GM21576 (cell line): ENCODE results near the gene HS3ST4.

Source experiments
- ATAC-seq: cut with Tn5 transposase; IDR thresholded peaks from one replicate; pipeline ENCODE4 v1.9.1; 2021; ENCODE audit warnings: mild to moderate bottlenecking, moderate library complexity; ENCODE audit not compliant: unreplicated experiment

HS3ST4 gene

DNA sequence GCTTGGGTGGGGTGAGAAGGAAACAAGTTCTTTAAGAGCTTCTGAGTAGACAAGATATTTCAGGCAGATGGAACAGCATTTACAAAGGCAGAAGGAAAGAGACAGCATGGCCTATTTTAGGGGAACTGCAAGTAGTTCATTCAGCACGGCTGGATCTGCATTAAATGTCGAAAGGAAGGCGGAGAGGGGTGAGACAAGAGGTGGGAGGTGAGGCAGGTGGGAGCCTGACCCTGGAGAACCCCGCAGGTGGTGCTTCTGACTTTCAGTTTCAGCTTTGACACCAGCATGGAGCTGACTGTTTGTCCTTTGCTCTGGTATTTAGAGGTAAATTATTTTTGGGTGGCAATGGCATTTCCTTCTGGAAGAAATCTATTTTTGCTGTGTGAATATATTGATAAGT lies 194.8 kb downstream of the HS3ST4 start:
- no peak for ATAC-seq

DNA sequence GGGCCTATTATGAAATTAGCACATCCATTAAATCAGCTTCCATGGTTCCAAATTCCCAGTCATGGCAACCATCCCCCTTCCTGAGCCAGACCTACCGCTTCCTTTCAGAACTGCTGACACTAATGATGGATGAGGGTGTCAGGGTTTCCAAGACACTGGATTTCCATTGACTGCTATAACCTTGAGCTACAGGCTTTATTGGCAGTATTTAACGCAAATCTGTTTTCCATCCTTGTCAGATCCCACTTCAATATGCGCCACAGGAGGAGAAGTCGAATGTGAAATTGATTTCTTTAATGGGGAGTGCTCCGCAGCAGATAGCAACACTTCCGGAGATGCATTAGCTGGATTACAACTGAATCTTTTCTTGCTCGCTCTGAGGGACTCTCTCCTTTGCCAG lies 197.1 kb downstream of the HS3ST4 start:
- no peak for ATAC-seq

DNA sequence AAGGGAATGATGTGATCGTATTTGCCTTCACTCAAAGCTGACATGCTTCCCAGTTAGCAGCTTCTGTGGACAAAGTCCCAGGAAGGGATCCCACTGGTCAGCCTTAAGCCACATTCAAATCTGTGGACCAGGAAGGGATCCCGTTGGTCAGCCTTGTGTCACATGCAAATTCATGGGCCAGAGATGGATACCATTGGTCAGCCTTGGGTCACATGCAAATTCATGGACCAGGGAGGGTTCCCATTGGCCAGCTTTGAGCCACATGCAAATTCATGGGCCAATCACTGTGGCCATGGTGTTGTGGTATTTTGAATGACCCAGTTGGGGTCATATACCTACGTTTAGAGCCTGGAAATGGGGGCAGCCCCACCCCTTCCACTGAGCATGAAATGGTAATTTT lies 201.6 kb downstream of the HS3ST4 start:
- ATAC-seq, result no peak

DNA sequence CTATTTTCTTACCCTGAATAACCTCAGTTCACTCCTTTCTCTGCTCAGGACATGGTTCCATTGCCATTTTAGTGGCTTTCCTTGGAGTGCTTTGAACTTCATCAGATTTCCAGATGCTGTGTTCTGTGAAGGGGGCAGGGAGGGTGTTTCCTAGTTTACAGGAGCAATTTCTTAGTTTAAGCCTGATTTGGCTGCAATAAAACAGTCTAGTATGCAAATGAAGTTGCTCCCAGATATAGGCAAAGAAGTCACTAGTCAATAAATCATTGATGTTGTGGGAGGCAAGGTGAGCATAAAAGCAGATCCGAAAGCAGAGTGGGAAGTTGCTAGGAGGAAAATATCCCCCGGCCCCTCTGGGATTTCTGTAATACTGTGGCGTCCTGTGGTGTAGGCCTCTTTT lies 202.3 kb downstream of the HS3ST4 start:
- ATAC-seq, result no peak

DNA sequence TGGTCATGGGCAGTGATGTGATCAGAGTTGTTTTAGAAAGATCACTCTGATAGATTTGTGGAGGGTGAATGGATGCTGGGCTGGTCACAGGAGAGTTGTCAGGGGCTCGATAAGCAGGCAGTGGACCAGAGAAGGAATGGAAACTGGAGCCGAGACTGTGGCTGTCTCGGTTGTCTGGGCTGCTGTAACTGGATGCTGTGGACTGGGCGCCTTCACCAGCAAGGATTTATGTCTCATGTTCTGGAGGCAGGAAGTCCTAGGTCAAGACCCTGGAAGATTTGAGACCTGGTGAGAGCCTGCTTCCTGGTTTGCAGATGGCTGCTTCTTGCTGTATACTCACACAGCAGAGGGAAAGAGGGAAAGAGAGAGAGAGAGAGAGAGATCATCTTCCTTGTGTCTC lies 203.6 kb downstream of the HS3ST4 start:
- no peak for ATAC-seq

DNA sequence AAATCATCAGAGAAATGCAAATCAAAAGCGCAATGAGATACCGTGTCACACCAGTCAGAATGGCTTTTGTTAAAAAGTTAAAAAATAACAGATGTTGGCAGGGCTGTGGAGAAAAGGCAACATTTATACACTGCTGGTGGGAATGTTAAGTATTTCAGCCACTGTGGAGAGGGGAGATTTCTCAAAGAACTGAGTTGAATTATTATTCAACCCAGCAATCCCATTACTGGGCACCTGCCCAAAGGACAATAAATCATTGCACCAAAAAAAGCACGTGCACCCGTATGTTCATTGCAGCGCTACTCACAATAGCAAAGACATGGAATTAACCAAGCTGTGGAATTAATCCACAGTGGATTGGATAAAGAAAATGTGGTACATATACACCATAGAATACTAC lies 204.7 kb downstream of the HS3ST4 start:
- ATAC-seq, result no peak

DNA sequence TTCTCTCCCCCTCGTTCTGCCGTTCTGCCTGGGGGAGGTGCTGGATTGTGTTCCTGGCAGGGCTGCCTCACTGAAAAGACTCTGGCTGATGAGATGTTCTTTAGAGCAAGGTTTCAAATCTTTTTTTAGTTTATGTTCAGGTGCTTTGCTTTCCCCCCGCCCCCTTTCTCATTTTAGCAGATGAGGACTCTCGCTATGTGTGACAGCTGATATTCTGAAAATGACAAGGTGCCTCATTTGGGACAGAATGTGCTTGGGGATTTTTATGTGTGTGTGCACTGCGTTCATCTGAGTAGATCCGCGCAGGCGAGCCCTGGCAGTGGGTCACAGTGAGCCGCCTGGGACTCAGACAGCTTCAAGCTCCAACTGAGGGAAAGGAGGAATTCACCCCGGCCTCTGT lies 205.9 kb downstream of the HS3ST4 start:
- no peak for ATAC-seq

DNA sequence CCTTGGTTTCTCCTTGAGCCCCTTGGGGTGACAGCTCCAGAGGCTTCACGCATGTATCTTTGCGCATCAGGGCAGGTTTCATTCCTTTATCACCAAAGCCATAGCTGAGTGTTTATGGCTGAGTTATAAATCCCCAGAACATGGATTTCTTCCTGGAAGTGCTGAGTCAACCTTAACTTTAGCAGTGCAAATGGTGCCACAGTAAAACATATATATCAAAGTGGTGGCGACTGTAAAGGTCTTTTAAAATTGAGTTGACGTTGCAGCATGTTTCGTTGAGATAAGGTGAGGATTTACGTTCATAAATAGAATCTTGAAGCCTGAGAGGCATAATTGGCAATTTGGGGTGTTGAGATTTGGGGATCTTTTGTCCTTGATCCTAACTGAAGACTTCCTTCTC lies 214.1 kb downstream of the HS3ST4 start:
- ATAC-seq, result no peak

DNA sequence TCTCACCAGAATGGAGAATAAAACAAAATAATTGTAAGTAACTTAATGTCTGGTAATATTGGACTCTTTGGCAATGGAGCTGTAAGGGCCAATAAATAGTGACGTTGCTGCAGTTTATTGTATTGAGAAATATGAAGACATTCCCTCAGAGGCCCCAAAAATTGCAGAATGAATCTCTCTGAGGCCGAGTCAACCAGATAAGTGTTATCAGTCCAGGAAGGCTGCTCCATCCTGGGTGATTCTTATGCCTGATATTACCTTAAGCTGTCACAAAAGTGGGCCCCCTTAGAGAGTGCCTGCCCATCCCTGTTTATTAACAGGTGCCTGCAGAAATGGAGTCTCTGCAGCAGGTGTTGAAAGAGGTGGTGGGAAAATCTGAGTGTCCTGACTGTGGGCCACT lies 219.2 kb downstream of the HS3ST4 start:
- ATAC-seq, result no peak

DNA sequence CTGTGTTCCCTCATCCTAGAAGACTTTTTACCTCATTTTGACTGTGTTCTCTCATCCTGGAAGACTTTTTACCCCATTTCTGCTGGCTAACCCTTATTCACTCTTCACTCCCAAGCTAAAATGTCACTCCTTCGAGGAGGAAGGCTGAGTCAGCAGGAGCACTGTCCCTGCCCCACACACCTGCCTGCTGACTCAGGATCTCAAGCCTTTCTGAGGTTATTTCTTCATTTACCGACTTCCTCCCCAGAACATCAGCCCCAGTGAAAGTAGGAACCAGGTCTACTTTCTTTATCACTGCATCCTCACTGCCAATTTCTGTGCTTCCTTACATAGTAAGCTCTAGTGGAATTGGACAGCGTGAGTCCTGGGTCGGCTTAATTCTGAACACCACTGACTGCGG lies 220.6 kb downstream of the HS3ST4 start:
- no peak for ATAC-seq

DNA sequence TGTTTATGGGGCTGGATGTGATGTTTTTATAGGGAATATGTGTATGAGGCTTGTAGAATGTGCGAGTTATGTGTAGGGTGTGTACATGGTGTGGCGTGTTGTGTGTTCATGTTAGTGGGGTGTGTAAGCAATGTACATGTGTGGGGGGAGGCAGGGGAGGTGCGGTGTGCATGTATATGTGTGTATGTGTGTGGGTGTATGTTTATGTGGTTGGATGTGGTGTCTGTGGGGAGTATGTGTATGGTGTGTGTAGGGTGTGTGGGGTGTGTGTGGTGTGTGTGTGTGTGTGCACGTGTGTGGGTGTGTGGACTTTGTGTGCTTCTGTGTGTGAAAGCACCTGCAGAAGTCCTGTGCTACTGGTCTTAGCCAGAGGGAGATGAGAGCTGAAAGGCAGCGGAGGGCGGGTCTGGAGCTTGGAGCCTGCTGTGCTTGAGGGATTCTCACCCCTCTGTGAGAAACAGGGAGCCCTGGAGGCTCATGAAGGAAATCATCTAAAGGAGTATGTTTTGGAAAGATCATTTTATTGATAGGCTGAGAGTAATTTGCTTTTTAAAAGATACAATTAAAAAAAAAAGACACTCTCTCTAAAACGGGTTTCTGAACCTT lies 222.7 kb downstream of the HS3ST4 start:
- ATAC-seq, result no peak

DNA sequence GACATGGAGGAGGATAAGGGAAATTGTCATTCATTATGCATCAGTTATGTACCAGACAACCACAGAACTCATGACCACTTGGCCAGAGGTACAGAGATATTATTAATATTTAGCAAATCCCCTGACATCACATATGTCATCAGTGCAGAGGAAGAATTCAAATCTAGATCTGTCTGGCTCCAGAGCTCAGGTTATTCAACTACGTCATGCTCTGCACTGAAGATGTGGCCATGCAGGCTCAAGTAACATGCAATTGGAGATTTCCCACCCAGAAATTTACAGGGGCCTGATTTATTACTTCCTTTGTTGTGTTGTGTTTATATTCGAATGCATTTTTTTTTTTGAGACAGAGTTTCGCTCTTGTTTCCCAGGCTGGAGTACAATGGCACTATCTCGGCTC lies 224.3 kb downstream of the HS3ST4 start:
- ATAC-seq, result no peak

DNA sequence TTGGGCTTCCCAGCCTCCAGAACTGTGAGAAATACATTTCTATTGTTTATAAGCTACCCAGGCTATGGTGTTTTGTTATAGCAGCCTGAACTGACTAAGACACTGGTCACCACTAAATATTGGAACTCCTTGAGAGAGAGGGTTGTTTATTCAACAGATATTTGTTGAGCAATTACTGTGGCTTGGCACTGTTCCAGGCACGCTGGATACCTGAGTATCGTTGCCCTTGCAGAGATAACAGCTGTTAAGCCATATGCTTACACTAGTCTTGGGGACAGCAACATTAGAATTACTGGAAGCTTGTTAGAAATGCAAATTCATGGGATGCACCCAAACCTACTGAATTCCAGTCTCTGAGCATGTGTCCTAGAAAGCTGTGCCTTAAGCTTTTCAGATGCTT lies 230.7 kb downstream of the HS3ST4 start:
- ATAC-seq, result no peak

DNA sequence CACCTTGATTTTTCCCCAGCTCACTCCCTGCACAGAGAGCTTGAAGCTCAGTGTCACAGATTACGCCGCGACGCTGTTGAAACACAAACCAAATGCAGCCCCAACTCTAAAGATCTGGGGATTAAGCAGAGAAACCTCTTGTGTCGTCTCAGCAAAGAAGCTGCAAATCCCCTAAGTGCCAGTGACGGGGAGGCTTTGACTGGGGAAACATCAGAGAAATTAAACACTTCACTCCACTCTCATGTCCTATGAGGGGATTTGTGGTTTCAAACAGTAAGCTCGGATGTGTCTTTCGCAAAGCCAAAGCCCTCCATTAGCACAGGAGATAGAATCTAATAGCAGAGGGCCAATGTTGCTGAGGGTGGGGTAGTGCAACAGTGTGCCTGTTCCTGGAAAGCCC lies 233.7 kb downstream of the HS3ST4 start:
- ATAC-seq, result no peak

DNA sequence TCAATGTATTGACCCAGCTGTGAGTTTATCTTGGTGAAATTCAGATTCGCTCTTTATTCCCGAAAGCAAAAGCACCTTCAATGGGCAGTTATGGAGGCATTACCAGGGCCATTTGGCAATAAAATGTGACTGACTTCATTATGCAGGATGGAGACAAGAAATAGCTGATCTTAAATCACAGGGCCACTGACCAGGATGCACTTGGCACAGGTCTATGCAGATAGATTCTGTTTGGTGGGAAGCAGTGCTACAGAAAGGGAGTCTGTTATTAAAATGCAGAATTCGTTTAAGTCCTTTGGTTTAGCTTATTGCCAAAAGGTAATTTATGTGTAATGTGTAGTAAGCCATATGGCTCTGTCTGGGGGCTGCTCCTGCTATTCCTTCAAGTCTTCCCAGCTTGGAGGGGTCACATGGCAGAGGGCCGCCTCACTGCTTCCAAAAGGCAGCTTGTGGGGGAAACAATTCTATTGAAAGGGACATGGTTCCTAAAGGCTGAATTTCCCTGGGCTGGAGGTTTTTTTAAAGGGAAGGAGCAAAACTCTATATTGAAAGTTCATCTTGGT lies 239.8 kb downstream of the HS3ST4 start:
- ATAC-seq, result no peak

DNA sequence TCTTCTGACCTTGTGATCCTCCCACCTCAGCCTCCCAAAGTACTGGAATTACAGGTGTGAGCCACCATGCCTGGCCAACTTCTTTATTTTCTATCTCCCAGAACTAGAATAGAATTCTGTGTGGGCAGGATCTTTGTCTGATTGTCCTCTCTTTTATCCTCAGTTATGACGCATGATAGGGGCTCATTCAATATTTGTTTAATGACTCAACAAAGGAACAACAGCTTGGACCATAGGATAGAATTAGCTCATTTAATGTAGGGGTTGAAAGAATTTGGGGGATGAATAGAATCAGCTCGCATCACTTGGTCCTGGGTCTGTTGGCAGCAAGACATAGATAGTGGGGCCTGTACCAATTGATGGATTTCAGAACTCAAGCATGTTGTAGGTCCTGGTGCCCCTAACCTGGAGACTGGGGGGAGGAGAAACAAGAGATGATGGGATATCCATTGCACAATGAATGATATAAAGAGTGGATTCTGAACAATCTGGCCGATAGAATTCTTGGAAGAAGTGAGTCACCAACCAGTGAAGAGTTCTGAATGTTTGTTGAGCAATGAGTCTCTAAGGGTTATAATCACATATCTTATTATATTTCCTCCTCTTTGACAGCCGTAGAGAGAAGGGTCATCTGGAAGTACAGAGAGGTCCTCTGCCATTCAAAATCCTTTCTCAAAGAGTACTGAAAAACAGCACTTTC lies 250.2 kb downstream of the HS3ST4 start:
- no peak for ATAC-seq

DNA sequence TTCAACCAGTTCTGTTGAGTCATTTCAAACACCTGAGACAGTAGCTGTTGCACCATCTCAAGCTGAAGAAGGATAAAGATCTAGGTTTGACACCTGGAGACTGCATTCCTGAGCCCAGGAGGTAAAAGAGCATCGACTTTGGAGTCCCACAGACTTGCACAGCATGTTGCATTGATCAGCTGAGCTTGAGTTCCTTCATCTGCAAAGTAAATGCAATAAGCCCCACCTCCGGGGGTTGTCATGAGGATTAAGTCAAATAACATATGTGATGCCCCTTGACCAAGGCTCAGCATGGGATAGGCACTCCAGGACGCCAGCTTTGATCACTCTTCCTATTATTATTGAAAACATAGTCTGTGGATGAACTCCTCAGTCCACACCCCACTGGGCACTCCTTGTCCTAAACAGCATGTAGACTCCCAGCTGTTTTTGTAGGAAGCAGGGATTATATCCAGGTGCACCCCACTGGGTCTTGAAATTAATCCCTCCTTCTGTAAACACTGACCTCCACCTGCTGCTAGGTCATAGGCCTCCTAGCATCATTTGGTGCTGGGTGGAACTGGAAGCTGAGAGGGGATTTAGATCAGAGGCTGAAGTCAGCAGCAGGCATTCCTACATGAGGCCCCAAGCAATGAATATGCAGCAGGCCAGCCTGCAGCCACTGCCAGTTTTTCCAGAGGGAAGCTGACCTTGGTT lies 259.0 kb downstream of the HS3ST4 start:
- ATAC-seq, result no peak

DNA sequence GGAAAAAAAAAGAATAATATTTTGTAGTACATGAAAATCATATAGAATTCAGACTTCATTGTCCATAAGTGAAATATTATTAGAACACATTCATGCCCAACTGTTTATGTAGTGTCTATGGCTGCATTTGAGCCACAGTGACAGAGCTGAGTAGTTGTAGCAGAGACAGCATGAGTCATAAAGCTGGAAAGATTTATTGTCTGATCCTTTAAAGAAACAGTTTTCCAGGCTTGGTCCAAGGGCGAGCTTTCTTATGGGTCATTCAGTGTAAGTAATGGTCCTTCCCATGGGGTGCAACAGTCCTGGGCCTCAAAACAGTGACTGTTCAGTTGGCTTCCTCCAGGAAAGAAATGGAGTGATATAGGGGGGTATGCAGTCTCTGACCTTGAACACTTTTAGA lies 260.2 kb downstream of the HS3ST4 start:
- no peak for ATAC-seq

DNA sequence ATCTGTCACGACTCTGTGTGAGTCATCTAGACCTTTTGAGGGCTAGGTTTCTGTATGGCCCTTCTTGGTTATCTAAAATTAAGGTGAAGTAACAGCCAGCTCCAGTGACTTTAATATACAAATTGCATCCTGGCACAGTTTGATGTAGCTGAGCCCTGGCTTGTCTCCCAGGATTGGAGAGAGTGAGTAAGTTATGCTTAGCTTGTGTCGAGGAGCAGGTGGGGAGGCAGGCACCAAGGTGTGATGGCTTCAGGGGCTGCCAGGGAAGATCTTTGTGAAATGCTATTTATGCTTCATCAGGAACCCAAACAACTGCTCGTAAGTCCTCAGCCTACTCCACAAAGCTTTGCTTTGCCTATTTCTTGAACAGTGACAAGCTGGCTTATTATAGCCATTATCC lies 261.2 kb downstream of the HS3ST4 start:
- no peak for ATAC-seq

DNA sequence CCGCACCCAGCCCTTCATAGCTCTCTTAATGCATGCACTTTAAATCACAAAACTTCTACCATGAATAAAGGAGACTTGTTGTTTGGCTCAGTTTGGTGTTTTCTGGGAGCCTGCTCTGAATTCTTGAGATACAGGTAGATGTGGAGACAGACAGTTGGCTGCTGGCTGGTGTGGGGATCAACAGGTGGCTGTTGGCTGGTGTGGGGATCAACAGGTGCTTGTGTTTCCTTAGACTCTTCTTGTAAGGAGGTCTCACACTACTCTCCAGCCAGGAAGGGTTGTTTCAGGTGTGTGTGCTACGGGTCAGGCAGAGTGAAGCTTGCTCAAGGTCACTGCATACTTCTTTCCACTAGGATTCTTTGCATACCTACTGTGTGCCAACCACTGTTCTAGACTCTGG lies 265.9 kb downstream of the HS3ST4 start:
- ATAC-seq, result no peak

DNA sequence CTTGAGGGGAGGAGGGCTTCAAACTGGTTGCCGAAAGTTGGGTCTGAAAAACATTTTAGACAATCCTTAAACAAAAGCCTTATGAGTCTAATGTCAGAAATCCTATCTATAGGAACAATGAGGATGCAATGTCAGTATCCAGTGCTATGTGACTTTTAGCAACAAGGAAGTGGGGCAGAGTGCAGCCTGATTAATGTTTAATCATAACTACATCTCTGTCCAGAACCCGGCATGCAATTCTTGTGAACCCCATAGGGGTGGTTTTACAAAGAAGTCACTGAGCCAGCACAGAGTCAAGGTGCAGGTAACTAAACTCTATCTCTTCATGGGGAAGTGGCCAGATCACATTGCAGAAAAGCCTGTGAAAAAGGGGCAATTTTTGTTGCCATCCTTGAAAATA lies 267.5 kb downstream of the HS3ST4 start:
- ATAC-seq, result no peak
